GM23338 (cell line): ENCODE data around the gene C2orf68. TPM values are rescaled to one million over a fixed set of nuclear protein-coding genes. Genes with fewer than 3 reads are reported as not detected.

ENCODE experiments used
- STAT1 ChIP-seq: IDR thresholded peaks from one replicate; pipeline ENCODE4 v1.6.1; 2016; ENCODE audit warnings: antibody characterized with exemption; ENCODE audit not compliant: unreplicated experiment
- polyA plus RNA-seq: library from polyadenylated mRNA; unstranded; fragments of >200 nt; fragmentation: Nextera tagmentation; extraction: Ambion mirVana; gene quantifications from 2 replicates; pipeline ENCODE4 v1.2.1, GENCODE V29; 2016
- small RNA-seq: library from RNA; depleted of rRNA; stranded (forward); fragments of <200 nt; gene quantifications from one replicate; pipeline ENCODE3, GENCODE V24; 2014; ENCODE audit warnings: low replicate concordance
- total RNA-seq: library from RNA; depleted of rRNA; stranded (reverse); fragments of >200 nt; shearing (Covaris generic); gene quantifications from 2 replicates; pipeline ENCODE4 v1.2.3, GENCODE V29; 2014; rRNA removed
- TF ChIP-seq, protein P1 (sequence below): IDR thresholded peaks from one replicate; pipeline ENCODE4 v1.6.1; 2018; ENCODE audit warnings: antibody characterized with exemption; ENCODE audit not compliant: unreplicated experiment

Gene C2orf68
- total and polyA plus RNA-seq, 2 experiments from 2014 or later, result 26.8 to 76.4 TPM

- TF ChIP-seq, protein P1, sequence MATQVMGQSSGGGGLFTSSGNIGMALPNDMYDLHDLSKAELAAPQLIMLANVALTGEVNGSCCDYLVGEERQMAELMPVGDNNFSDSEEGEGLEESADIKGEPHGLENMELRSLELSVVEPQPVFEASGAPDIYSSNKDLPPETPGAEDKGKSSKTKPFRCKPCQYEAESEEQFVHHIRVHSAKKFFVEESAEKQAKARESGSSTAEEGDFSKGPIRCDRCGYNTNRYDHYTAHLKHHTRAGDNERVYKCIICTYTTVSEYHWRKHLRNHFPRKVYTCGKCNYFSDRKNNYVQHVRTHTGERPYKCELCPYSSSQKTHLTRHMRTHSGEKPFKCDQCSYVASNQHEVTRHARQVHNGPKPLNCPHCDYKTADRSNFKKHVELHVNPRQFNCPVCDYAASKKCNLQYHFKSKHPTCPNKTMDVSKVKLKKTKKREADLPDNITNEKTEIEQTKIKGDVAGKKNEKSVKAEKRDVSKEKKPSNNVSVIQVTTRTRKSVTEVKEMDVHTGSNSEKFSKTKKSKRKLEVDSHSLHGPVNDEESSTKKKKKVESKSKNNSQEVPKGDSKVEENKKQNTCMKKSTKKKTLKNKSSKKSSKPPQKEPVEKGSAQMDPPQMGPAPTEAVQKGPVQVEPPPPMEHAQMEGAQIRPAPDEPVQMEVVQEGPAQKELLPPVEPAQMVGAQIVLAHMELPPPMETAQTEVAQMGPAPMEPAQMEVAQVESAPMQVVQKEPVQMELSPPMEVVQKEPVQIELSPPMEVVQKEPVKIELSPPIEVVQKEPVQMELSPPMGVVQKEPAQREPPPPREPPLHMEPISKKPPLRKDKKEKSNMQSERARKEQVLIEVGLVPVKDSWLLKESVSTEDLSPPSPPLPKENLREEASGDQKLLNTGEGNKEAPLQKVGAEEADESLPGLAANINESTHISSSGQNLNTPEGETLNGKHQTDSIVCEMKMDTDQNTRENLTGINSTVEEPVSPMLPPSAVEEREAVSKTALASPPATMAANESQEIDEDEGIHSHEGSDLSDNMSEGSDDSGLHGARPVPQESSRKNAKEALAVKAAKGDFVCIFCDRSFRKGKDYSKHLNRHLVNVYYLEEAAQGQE, result no peak
- no peak for TF ChIP-seq STAT1
Observed at GRCh38 chr2:85557130-85557529, 54.7 kb downstream of the C2orf68 start (continued).

Small RNAs within 50 kb of the gene (small RNA-seq; reads per million reads assigned to genes)
- gene RN7SL126P, result not detected

Other genes with a start within 250 kb of the C2orf68 start
- 75.2 and 88.7 TPM in 2 replicates for gene CAPG, start 201.7 kb downstream of the C2orf68 start, total RNA-seq
- gene CAPG, start 201.7 kb downstream of the C2orf68 start, polyA plus RNA-seq, result 104 and 115 TPM in 2 replicates
- not detected in 2 replicates for gene SH2D6, start 193.4 kb downstream of the C2orf68 start, total RNA-seq
- gene SH2D6, start 193.4 kb downstream of the C2orf68 start, polyA plus RNA-seq, result 0.26 and 0.37 TPM in 2 replicates
- gene MAT2A, start 72.9 kb downstream of the C2orf68 start, total RNA-seq, result 206 and 232 TPM in 2 replicates
- gene MAT2A, start 72.9 kb downstream of the C2orf68 start, polyA plus RNA-seq, result 74.4 and 105 TPM in 2 replicates
- 30.8 and 36.2 TPM in 2 replicates for gene GGCX, start 50.6 kb downstream of the C2orf68 start, total RNA-seq
- 14.4 and 15.3 TPM in 2 replicates for gene GGCX, start 50.6 kb downstream of the C2orf68 start, polyA plus RNA-seq
- 16.3 and 17.4 TPM in 2 replicates for gene VAMP8, start 34.5 kb downstream of the C2orf68 start, total RNA-seq
- gene VAMP8, start 34.5 kb downstream of the C2orf68 start, polyA plus RNA-seq, result 71.7 and 73.0 TPM in 2 replicates
- gene VAMP5, start 27.6 kb downstream of the C2orf68 start, total RNA-seq, result 0.87 and 2.6 TPM in 2 replicates
- 5.5 and 7.8 TPM in 2 replicates for gene VAMP5, start 27.6 kb downstream of the C2orf68 start, polyA plus RNA-seq
- gene RNF181, start 16.3 kb downstream of the C2orf68 start, total RNA-seq, result 114 and 145 TPM in 2 replicates
- gene RNF181, start 16.3 kb downstream of the C2orf68 start, polyA plus RNA-seq, result 260 and 276 TPM in 2 replicates
- 10.1 and 16.4 TPM in 2 replicates for gene TMEM150A, start 9.4 kb downstream of the C2orf68 start, total RNA-seq
- 21.4 and 27.9 TPM in 2 replicates for gene TMEM150A, start 9.4 kb downstream of the C2orf68 start, polyA plus RNA-seq
- 103 and 111 TPM in 2 replicates for gene USP39, start 4.1 kb upstream of the C2orf68 start, total RNA-seq
- gene USP39, start 4.1 kb upstream of the C2orf68 start, polyA plus RNA-seq, result 60.8 and 63.3 TPM in 2 replicates
- not detected in 2 replicates for gene SFTPB, start 56.1 kb upstream of the C2orf68 start, total RNA-seq
- 0.06 TPM in 1 of 2 replicates, not detected in the other for gene SFTPB, start 56.1 kb upstream of the C2orf68 start, polyA plus RNA-seq
- gene GNLY, start 82.3 kb upstream of the C2orf68 start, total RNA-seq, result not detected in 2 replicates
- not detected in 2 replicates for gene GNLY, start 82.3 kb upstream of the C2orf68 start, polyA plus RNA-seq
- 0.62 and 0.97 TPM in 2 replicates for gene ATOH8, start 141.9 kb upstream of the C2orf68 start, total RNA-seq
- gene ATOH8, start 141.9 kb upstream of the C2orf68 start, polyA plus RNA-seq, result 0.11 and 0.45 TPM in 2 replicates